NCI-H82 treated with DMSO at 0.1 percent for 48 hours (cell line): ENCODE measurements around the gene ANP32E.

ENCODE experiments used
- DNase-seq: peaks from one replicate; lab custom pipeline; 2025; ENCODE audit not compliant: unreplicated experiment; lab: John Stamatoyannopoulos, UW

The ANP32E gene

GRCh38 chr1:150235852-150236613, at the start of gene ANP32E:
ANP32E (minus strand) TSS chr1:150236112; CDS start chr1:150235786, 326 bp downstream.
- DNase-seq = peak; percentile 100

GRCh38 chr1:150283260-150283659, 47.3 kb upstream of the ANP32E start:
- no peak for DNase-seq

GRCh38 chr1:150282558-150282958, 46.6 kb upstream of the ANP32E start:
- no peak for DNase-seq

GRCh38 chr1:150281758-150282557, 46.0 kb upstream of the ANP32E start, which contains the start of gene CIART:
CIART (plus strand) TSS chr1:150282554; CDS start chr1:150283268, 714 bp downstream.
- peak; percentile 77 for DNase-seq

GRCh38 chr1:150281221-150281757, 45.4 kb upstream of the ANP32E start:
- DNase-seq = peak; percentile 69

GRCh38 chr1:150280138-150280707, 44.3 kb upstream of the ANP32E start:
- no peak for DNase-seq

- no peak for DNase-seq
Observed at GRCh38 chr1:150273311-150273710, 37.4 kb upstream of the ANP32E start.

- DNase-seq = no peak
Observed at GRCh38 chr1:150271291-150271959, 35.5 kb upstream of the ANP32E start.

GRCh38 chr1:150269451-150269850, 33.5 kb upstream of the ANP32E start:
- DNase-seq = no peak

- peak; percentile 94 for DNase-seq
Observed at GRCh38 chr1:150268705-150269403, 32.9 kb upstream of the ANP32E start, which contains the start of gene APH1A. APH1A (minus strand) TSS chr1:150269016; CDS start chr1:150268810, 206 bp downstream.

- DNase-seq = no peak
Observed at GRCh38 chr1:150268340-150268704, 32.4 kb upstream of the ANP32E start.

GRCh38 chr1:150267896-150268295, 32.0 kb upstream of the ANP32E start:
- DNase-seq = no peak

GRCh38 chr1:150263549-150263948, 27.6 kb upstream of the ANP32E start:
- no peak for DNase-seq

- DNase-seq = no peak
Observed at GRCh38 chr1:150262388-150263320, 26.7 kb upstream of the ANP32E start.

GRCh38 chr1:150261367-150261766, 25.5 kb upstream of the ANP32E start:
- no peak for DNase-seq

GRCh38 chr1:150259758-150260669, 24.1 kb upstream of the ANP32E start:
- DNase-seq = no peak

- no peak for DNase-seq
Observed at GRCh38 chr1:150259217-150259616, 23.3 kb upstream of the ANP32E start.
